GM21447 (cell line): ENCODE results near the gene SSRP1.
"Not testable (repeated sequence)": the region's sequence is repeated elsewhere in the genome, so short reads cannot be mapped to it uniquely, and the experiment has no call there.

Experiments used
- ATAC-seq: cut with Tn5 transposase; IDR thresholded peaks from one replicate; pipeline ENCODE4 v1.9.1; 2021; ENCODE audit not compliant: unreplicated experiment

Gene SSRP1

GRCh38 chr11:57303280-57303989 is 32.3 kb downstream of the SSRP1 start:
- ATAC-seq, result no peak

GRCh38 chr11:57302489-57302888 is 33.2 kb downstream of the SSRP1 start:
- ATAC-seq, result no peak

- ATAC-seq, result no peak
These were observed 33.8 kb downstream of the SSRP1 start for GRCh38 chr11:57301711-57302423.

GRCh38 chr11:57300785-57301184 is 34.9 kb downstream of the SSRP1 start:
- ATAC-seq, result no peak

- ATAC-seq, result no peak
These were observed 36.4 kb downstream of the SSRP1 start for GRCh38 chr11:57299150-57299737.

- ATAC-seq, result no peak
These were observed 38.5 kb downstream of the SSRP1 start for GRCh38 chr11:57297221-57297620.

- ATAC-seq, result not testable (repeated sequence)
These were observed 39.5 kb downstream of the SSRP1 start for GRCh38 chr11:57296205-57296604.

- ATAC-seq, result no peak
These were observed 41.2 kb downstream of the SSRP1 start for GRCh38 chr11:57294225-57295131.

- no peak for ATAC-seq
These were observed 45.4 kb downstream of the SSRP1 start for GRCh38 chr11:57290288-57290687.

- ATAC-seq, result no peak
These were observed 46.7 kb downstream of the SSRP1 start for GRCh38 chr11:57288771-57289579.

- ATAC-seq, result no peak
These were observed 47.8 kb downstream of the SSRP1 start for GRCh38 chr11:57287884-57288283.

- no peak for ATAC-seq
These were observed 52.3 kb downstream of the SSRP1 start for GRCh38 chr11:57283231-57283990.

- not testable (repeated sequence) for ATAC-seq
These were observed 54.1 kb downstream of the SSRP1 start for GRCh38 chr11:57281546-57281945.

- ATAC-seq, result no peak
These were observed 56.6 kb downstream of the SSRP1 start for GRCh38 chr11:57279116-57279515.

GRCh38 chr11:57278721-57279095 is 57.0 kb downstream of the SSRP1 start:
- ATAC-seq, result no peak

- peak; percentile 70 for ATAC-seq
These were observed 57.6 kb downstream of the SSRP1 start for GRCh38 chr11:57277845-57278720.

GRCh38 chr11:57276971-57277675 is 58.6 kb downstream of the SSRP1 start:
- no peak for ATAC-seq
